ENCODE data around the gene RIPK4. TPM values are rescaled to one million over a fixed set of nuclear protein-coding genes. Genes with fewer than 3 reads are reported as not detected.
A peak's percentile ranks its signal among the peaks of the same experiment; 100 is the strongest.

Gene RIPK4
- total and polyA plus RNA-seq, 2 of the 13 experiments (the other 11 are each of a cell fraction or from before 2014, with no cell fraction given), result 3.1 to 4.9 TPM

DNA sequence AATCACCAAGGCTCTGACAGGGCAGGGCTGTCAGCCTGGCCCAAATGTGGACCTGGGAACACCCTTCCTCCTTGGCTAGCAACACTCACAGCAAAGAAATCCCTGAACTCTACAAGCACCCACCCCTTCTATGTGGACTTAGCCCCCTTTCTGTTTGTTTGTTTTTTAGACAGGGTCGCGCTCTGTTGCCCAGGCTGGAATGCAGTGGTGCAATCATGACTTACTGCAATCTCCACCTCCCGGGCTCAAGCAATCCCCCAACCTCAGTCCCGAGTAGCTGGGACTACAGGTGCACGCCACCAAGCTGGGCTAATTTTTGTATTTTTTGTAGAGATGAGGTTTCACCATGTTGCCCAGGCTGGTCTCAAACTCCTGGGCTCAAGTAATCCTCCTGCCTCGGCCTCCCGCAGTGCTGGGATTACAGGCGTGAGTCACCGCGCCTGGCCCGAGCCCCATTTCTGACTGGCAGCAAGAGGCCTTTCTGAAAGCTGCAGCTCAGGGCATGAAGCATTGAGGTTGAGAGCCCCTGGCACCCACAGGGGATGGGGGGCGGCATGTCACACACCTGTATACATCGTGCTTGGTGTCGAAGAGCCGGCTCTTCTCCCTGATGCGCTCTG is 16.2 kb downstream of the RIPK4 start (continued):
- TF ChIP-seq, protein P1, sequence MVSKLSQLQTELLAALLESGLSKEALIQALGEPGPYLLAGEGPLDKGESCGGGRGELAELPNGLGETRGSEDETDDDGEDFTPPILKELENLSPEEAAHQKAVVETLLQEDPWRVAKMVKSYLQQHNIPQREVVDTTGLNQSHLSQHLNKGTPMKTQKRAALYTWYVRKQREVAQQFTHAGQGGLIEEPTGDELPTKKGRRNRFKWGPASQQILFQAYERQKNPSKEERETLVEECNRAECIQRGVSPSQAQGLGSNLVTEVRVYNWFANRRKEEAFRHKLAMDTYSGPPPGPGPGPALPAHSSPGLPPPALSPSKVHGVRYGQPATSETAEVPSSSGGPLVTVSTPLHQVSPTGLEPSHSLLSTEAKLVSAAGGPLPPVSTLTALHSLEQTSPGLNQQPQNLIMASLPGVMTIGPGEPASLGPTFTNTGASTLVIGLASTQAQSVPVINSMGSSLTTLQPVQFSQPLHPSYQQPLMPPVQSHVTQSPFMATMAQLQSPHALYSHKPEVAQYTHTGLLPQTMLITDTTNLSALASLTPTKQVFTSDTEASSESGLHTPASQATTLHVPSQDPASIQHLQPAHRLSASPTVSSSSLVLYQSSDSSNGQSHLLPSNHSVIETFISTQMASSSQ (IDR thresholded peaks at IDR 0.05; ENCODE audit: low read depth), result 0 out of 2 replicates have a peak, but pooled peaks have one; percentile 27
- TF ChIP-seq, protein P1 (CRISPR knock-in tag; IDR thresholded peaks at IDR 0.05; ENCODE audit: borderline replicate concordance), result peak; percentile 45; the same call in 1 of the 2 replicates
- no peak for TF ChIP-seq ZNF549 (CRISPR knock-in tag; IDR thresholded peaks at IDR 0.05)
- TF ChIP-seq NFATC3 (CRISPR knock-in tag; IDR thresholded peaks at IDR 0.05), result no peak
- no peak for TF ChIP-seq KLF15 (CRISPR knock-in tag; IDR thresholded peaks at IDR 0.05; ENCODE audit: borderline replicate concordance)
- no peak for TF ChIP-seq HMGA1 (CRISPR knock-in tag; conservative IDR thresholded peaks at IDR 0.05)
- TF ChIP-seq FOXJ3 (CRISPR knock-in tag; IDR thresholded peaks at IDR 0.05; ENCODE audit: borderline replicate concordance), result peak; percentile 82
- TF ChIP-seq JARID2 (CRISPR knock-in tag; IDR thresholded peaks at IDR 0.05; ENCODE audit: insufficient replicate concordance), result no peak
- TF ChIP-seq ZBTB8A (CRISPR knock-in tag; IDR thresholded peaks at IDR 0.05; ENCODE audit: borderline replicate concordance, low read depth), result no peak
- peak; percentile 100 for TF ChIP-seq ZNF121 (CRISPR knock-in tag; IDR thresholded peaks at IDR 0.05)
- peak; percentile 73; the same call in 1 of the 2 replicates for TF ChIP-seq KMT2A (CRISPR knock-in tag; IDR thresholded peaks at IDR 0.05)
- 0 out of 2 replicates have a peak, but pooled peaks have one; percentile 38 for TF ChIP-seq ZBTB3 (CRISPR knock-in tag; IDR thresholded peaks at IDR 0.05; ENCODE audit: borderline replicate concordance, low read depth)
- TF ChIP-seq EZH2 (conservative IDR thresholded peaks at IDR 0.05; ENCODE audit: low read depth, low read length), result no peak
- TF ChIP-seq, protein P2, sequence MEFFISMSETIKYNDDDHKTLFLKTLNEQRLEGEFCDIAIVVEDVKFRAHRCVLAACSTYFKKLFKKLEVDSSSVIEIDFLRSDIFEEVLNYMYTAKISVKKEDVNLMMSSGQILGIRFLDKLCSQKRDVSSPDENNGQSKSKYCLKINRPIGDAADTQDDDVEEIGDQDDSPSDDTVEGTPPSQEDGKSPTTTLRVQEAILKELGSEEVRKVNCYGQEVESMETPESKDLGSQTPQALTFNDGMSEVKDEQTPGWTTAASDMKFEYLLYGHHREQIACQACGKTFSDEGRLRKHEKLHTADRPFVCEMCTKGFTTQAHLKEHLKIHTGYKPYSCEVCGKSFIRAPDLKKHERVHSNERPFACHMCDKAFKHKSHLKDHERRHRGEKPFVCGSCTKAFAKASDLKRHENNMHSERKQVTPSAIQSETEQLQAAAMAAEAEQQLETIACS (CRISPR knock-in tag; IDR thresholded peaks at IDR 0.05), result no peak
- TF ChIP-seq, protein P3, sequence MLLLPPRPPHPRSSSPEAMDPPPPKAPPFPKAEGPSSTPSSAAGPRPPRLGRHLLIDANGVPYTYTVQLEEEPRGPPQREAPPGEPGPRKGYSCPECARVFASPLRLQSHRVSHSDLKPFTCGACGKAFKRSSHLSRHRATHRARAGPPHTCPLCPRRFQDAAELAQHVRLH (CRISPR knock-in tag; IDR thresholded peaks at IDR 0.05; ENCODE audit: borderline replicate concordance, low read depth), result 0 out of 2 replicates have a peak, but pooled peaks have one; percentile 70
- TF ChIP-seq CBFB (CRISPR knock-in tag; IDR thresholded peaks at IDR 0.05), result no peak
- no peak for TF ChIP-seq SCMH1 (CRISPR knock-in tag; IDR thresholded peaks at IDR 0.05; ENCODE audit: borderline replicate concordance)
- no peak for TF ChIP-seq ZNF790 (CRISPR knock-in tag; IDR thresholded peaks at IDR 0.05; ENCODE audit: borderline replicate concordance)
- TF ChIP-seq ZSCAN25 (CRISPR knock-in tag; IDR thresholded peaks at IDR 0.05), result peak; percentile 87
- TF ChIP-seq HDAC2 (CRISPR knock-in tag; IDR thresholded peaks at IDR 0.05), result peak; percentile 82
- TF ChIP-seq, protein P4, sequence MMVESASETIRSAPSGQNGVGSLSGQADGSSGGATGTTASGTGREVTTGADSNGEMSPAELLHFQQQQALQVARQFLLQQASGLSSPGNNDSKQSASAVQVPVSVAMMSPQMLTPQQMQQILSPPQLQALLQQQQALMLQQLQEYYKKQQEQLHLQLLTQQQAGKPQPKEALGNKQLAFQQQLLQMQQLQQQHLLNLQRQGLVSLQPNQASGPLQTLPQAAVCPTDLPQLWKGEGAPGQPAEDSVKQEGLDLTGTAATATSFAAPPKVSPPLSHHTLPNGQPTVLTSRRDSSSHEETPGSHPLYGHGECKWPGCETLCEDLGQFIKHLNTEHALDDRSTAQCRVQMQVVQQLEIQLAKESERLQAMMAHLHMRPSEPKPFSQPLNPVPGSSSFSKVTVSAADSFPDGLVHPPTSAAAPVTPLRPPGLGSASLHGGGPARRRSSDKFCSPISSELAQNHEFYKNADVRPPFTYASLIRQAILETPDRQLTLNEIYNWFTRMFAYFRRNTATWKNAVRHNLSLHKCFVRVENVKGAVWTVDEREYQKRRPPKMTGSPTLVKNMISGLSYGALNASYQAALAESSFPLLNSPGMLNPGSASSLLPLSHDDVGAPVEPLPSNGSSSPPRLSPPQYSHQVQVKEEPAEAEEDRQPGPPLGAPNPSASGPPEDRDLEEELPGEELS (CRISPR knock-in tag; IDR thresholded peaks at IDR 0.05), result peak; percentile 93
- TF ChIP-seq CENPT (CRISPR knock-in tag; IDR thresholded peaks at IDR 0.05; ENCODE audit: low read depth), result no peak
- TF ChIP-seq NFYB (CRISPR knock-in tag; IDR thresholded peaks at IDR 0.05), result no peak
- no peak for TF ChIP-seq TRIM24 (CRISPR knock-in tag; IDR thresholded peaks at IDR 0.05)
